Measurements from ENCODE around the gene AKAP8.

DNA sequence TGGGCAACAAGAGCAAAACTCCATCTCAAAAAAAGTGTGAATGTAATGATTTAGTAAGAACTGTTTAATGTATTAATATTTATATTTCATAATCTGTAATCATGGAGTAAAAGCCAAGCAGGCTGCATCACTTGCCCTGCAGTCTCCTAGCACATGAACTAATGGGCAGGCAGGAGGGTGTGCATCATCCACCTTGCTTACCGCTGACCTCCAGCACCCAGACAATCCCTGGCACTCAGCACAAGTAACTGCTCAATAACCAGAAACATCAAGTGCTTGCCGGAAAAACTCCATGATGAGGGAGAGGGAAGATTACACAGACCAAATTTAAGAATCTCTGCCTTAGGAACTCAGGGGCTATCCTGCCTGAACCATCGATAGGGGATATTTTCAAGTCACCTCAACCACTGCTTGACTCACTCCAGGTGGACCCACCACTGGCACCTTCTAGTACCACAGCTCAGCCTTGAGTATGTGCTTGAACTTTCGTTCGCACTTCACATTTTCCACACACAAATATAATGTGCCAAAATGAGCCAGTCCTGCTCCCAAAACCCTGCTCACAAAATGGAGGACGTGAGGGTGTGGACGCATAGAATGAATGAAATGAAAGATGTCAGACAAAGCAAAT lies 65.8 kb downstream of the AKAP8 start:
- TF ChIP-seq, protein P1, sequence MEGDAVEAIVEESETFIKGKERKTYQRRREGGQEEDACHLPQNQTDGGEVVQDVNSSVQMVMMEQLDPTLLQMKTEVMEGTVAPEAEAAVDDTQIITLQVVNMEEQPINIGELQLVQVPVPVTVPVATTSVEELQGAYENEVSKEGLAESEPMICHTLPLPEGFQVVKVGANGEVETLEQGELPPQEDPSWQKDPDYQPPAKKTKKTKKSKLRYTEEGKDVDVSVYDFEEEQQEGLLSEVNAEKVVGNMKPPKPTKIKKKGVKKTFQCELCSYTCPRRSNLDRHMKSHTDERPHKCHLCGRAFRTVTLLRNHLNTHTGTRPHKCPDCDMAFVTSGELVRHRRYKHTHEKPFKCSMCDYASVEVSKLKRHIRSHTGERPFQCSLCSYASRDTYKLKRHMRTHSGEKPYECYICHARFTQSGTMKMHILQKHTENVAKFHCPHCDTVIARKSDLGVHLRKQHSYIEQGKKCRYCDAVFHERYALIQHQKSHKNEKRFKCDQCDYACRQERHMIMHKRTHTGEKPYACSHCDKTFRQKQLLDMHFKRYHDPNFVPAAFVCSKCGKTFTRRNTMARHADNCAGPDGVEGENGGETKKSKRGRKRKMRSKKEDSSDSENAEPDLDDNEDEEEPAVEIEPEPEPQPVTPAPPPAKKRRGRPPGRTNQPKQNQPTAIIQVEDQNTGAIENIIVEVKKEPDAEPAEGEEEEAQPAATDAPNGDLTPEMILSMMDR (IDR thresholded peaks at IDR 0.05): no peak
- no peak for TF ChIP-seq POLR2A (IDR thresholded peaks at IDR 0.05)
- no peak for TF ChIP-seq EP300 (IDR thresholded peaks at IDR 0.05)

Data from ovary (tissue), 3 donors.